Embryonic facial prominence (tissue), 1 donor: ENCODE results near the gene NAP1L5.
A peak's percentile ranks its signal among the peaks of the same experiment; 100 is the strongest.

Experiments used
- DNase-seq: peaks from one replicate; pipeline ENCODE4 v3.0.0-alpha.2; 2016; ENCODE audit errors: extremely low spot score

The NAP1L5 gene

GRCh38 chr4:88697588-88698329 is at the start of gene NAP1L5:
TSS of gene NAP1L5 (minus strand) at chr4:88697829. CDS start at chr4:88697754, 75 bp downstream.
- DNase-seq, result peak; percentile 35

- DNase-seq, result no peak
Measured at GRCh38 chr4:88747351-88747750, 49.7 kb upstream of the NAP1L5 start.

GRCh38 chr4:88746206-88746605 is 48.6 kb upstream of the NAP1L5 start:
- DNase-seq, result no peak

GRCh38 chr4:88745581-88746163 is 48.0 kb upstream of the NAP1L5 start:
- DNase-seq, result no peak

- no peak for DNase-seq
Measured at GRCh38 chr4:88745175-88745574, 47.5 kb upstream of the NAP1L5 start.

- DNase-seq, result no peak
Measured at GRCh38 chr4:88744609-88745008, 47.0 kb upstream of the NAP1L5 start.

- no peak for DNase-seq
Measured at GRCh38 chr4:88743696-88744095, 46.1 kb upstream of the NAP1L5 start.

GRCh38 chr4:88742561-88742960 is 44.9 kb upstream of the NAP1L5 start:
- DNase-seq, result no peak

- DNase-seq, result no peak
Measured at GRCh38 chr4:88738180-88738579, 40.6 kb upstream of the NAP1L5 start.

GRCh38 chr4:88737307-88737941 is 39.8 kb upstream of the NAP1L5 start:
- DNase-seq, result no peak

- no peak for DNase-seq
Measured at GRCh38 chr4:88736264-88736663, 38.6 kb upstream of the NAP1L5 start.

GRCh38 chr4:88735564-88735963 is 37.9 kb upstream of the NAP1L5 start:
- DNase-seq, result no peak

- no peak for DNase-seq
Measured at GRCh38 chr4:88734403-88734949, 36.8 kb upstream of the NAP1L5 start.

GRCh38 chr4:88732714-88733368 is 35.2 kb upstream of the NAP1L5 start:
- no peak for DNase-seq

- no peak for DNase-seq
Measured at GRCh38 chr4:88731381-88731780, 33.8 kb upstream of the NAP1L5 start.

GRCh38 chr4:88730811-88731210 is 33.2 kb upstream of the NAP1L5 start:
- no peak for DNase-seq

GRCh38 chr4:88729146-88729760 is 31.6 kb upstream of the NAP1L5 start:
- no peak for DNase-seq

- DNase-seq, result no peak
Measured at GRCh38 chr4:88728146-88728545, 30.5 kb upstream of the NAP1L5 start.

GRCh38 chr4:88725986-88726385 is 28.4 kb upstream of the NAP1L5 start:
- DNase-seq, result no peak

- no peak for DNase-seq
Measured at GRCh38 chr4:88725143-88725542, 27.5 kb upstream of the NAP1L5 start.

GRCh38 chr4:88724406-88724805 is 26.8 kb upstream of the NAP1L5 start:
- DNase-seq, result no peak

- no peak for DNase-seq
Measured at GRCh38 chr4:88722828-88723227, 25.2 kb upstream of the NAP1L5 start.
